GM19463 (cell line): Measurements from ENCODE around the gene MFAP3.
"Not testable (repeated sequence)": the region's sequence is repeated elsewhere in the genome, so short reads cannot be mapped to it uniquely, and the experiment has no call there.

Experiments used
- ATAC-seq: cut with Tn5 transposase; IDR thresholded peaks from one replicate; pipeline ENCODE4 v1.9.1; 2021; ENCODE audit warnings: mild to moderate bottlenecking, moderate library complexity; ENCODE audit not compliant: unreplicated experiment

MFAP3 gene

GRCh38 chr5:154049636-154050035, 10.9 kb downstream of the MFAP3 start:
- no peak for ATAC-seq

GRCh38 chr5:154053468-154053867, 14.7 kb downstream of the MFAP3 start:
- no peak for ATAC-seq

GRCh38 chr5:154055201-154055600, 16.4 kb downstream of the MFAP3 start:
- no peak for ATAC-seq

- ATAC-seq, result peak; percentile 66
These were observed 19.6 kb downstream of the MFAP3 start for GRCh38 chr5:154058055-154059038.

GRCh38 chr5:154059039-154059430, 20.3 kb downstream of the MFAP3 start:
- ATAC-seq, result peak; percentile 43

- no peak for ATAC-seq
These were observed 20.8 kb downstream of the MFAP3 start for GRCh38 chr5:154059583-154059982.

- no peak for ATAC-seq
These were observed 21.8 kb downstream of the MFAP3 start for GRCh38 chr5:154060606-154061005.

GRCh38 chr5:154063372-154063771, 24.6 kb downstream of the MFAP3 start:
- no peak for ATAC-seq

GRCh38 chr5:154065971-154066370, 27.2 kb downstream of the MFAP3 start:
- no peak for ATAC-seq

GRCh38 chr5:154069854-154070253, 31.1 kb downstream of the MFAP3 start:
- not testable (repeated sequence) for ATAC-seq

GRCh38 chr5:154071799-154072413, 33.1 kb downstream of the MFAP3 start:
- ATAC-seq, result no peak

GRCh38 chr5:154072414-154073171, 33.8 kb downstream of the MFAP3 start:
- peak; percentile 99 for ATAC-seq

GRCh38 chr5:154076240-154076922, 37.6 kb downstream of the MFAP3 start:
- no peak for ATAC-seq

- ATAC-seq, result no peak
These were observed 38.9 kb downstream of the MFAP3 start for GRCh38 chr5:154077696-154078095.

GRCh38 chr5:154078272-154078671, 39.5 kb downstream of the MFAP3 start:
- no peak for ATAC-seq

GRCh38 chr5:154081246-154081645, 42.5 kb downstream of the MFAP3 start:
- ATAC-seq, result no peak

GRCh38 chr5:154084062-154084639, 45.4 kb downstream of the MFAP3 start:
- ATAC-seq, result no peak

- ATAC-seq, result no peak
These were observed 47.4 kb downstream of the MFAP3 start for GRCh38 chr5:154086146-154086545.

- no peak for ATAC-seq
These were observed 47.9 kb downstream of the MFAP3 start for GRCh38 chr5:154086641-154087040.

GRCh38 chr5:154087260-154087659, 48.5 kb downstream of the MFAP3 start:
- no peak for ATAC-seq
